ENCODE data around the gene ADAMTSL5. TPM values are rescaled to one million over a fixed set of nuclear protein-coding genes. Genes with fewer than 3 reads are reported as not detected.

The ADAMTSL5 gene
- total RNA-seq, 1 experiment from 2014 or later, result 9.6 TPM

- no peak overlapping the region for H3K4me3 Mint-ChIP-seq (ENCODE audit: low read depth, unreplicated experiment)
- peaks cover 14% of the 10 kb centered on the region for H3K36me3 Mint-ChIP-seq (ENCODE audit: insufficient read depth, unreplicated experiment)
- no peak overlapping the region for H3K27ac Mint-ChIP-seq (ENCODE audit: unreplicated experiment)
- H3K9me3 Mint-ChIP-seq (ENCODE audit: low read depth, unreplicated experiment), result no peaks in the 10 kb centered on the region
- no peaks in the 10 kb centered on the region for H3K4me1 Mint-ChIP-seq (ENCODE audit: low read depth, unreplicated experiment)
- CTCF ChIA-PET, result no interaction called here
- no peak for DNase-seq
- peaks cover 7% of the 10 kb centered on the region for H3K27me3 Mint-ChIP-seq (ENCODE audit: unreplicated experiment)
- intact Hi-C loops (cut with micrococcal nuclease; ENCODE audit: unreplicated experiment), result no loop called here
- no peak for TF ChIP-seq CTCF (IDR thresholded peaks at IDR 0.05; ENCODE audit: unreplicated experiment)
- no TSS peak for BruUV-seq (replicated peaks)
These were observed 2.0 kb downstream of the ADAMTSL5 start for GRCh38 chr19:1510807-1511206.

- Mint-ChIP-seq H3K9me3 (ENCODE audit: low read depth, unreplicated experiment) (no peaks in the 10 kb centered on the region), H3K27me3 (ENCODE audit: unreplicated experiment) (peaks cover 7% of the 10 kb centered on the region), H3K27ac (ENCODE audit: unreplicated experiment) (no peak overlapping the region), H3K4me3 (ENCODE audit: low read depth, unreplicated experiment) (no peak overlapping the region), H3K4me1 (ENCODE audit: low read depth, unreplicated experiment) (no peaks in the 10 kb centered on the region), H3K36me3 (ENCODE audit: insufficient read depth, unreplicated experiment) (peaks cover 14% of the 10 kb centered on the region)
- no peak for DNase-seq
- TF ChIP-seq CTCF (IDR thresholded peaks at IDR 0.05; ENCODE audit: unreplicated experiment), result no peak
- intact Hi-C loops (cut with micrococcal nuclease; ENCODE audit: unreplicated experiment), result no loop called here
- BruUV-seq (replicated peaks), result no TSS peak
- CTCF ChIA-PET, result no interaction called here
These were observed 2.4 kb downstream of the ADAMTSL5 start for GRCh38 chr19:1510442-1510806.

- CTCF ChIA-PET, result interaction anchor here (0.6 kb wide), 1 partner anchor 22 kb away, joined by 3 read pairs; no protein-coding TSS in a partner anchor
- Mint-ChIP-seq H3K9me3 (ENCODE audit: low read depth, unreplicated experiment) (no peaks in the 10 kb centered on the region), H3K4me1 (ENCODE audit: low read depth, unreplicated experiment) (no peaks in the 10 kb centered on the region), H3K36me3 (ENCODE audit: insufficient read depth, unreplicated experiment) (peaks cover 17% of the 10 kb centered on the region), H3K4me3 (ENCODE audit: low read depth, unreplicated experiment) (no peak overlapping the region), H3K27me3 (ENCODE audit: unreplicated experiment) (peaks cover 7% of the 10 kb centered on the region), H3K27ac (ENCODE audit: unreplicated experiment) (no peak overlapping the region)
- BruUV-seq (replicated peaks), result no TSS peak
- no peak for DNase-seq
- intact Hi-C loops (cut with micrococcal nuclease; ENCODE audit: unreplicated experiment), result no loop called here
- no peak for TF ChIP-seq CTCF (IDR thresholded peaks at IDR 0.05; ENCODE audit: unreplicated experiment)
These were observed 3.0 kb downstream of the ADAMTSL5 start for GRCh38 chr19:1509602-1510441.

GRCh38 chr19:1508507-1508856 is 4.3 kb downstream of the ADAMTSL5 start:
- intact Hi-C loops (cut with micrococcal nuclease; ENCODE audit: unreplicated experiment), result no loop called here
- peaks cover 7% of the 10 kb centered on the region for H3K27me3 Mint-ChIP-seq (ENCODE audit: unreplicated experiment)

More at GRCh38 chr19:1508507-1508856, 4.3 kb downstream of the ADAMTSL5 start:
- Mint-ChIP-seq H3K4me1 (ENCODE audit: low read depth, unreplicated experiment) (no peaks in the 10 kb centered on the region), H3K27ac (ENCODE audit: unreplicated experiment) (no peak overlapping the region), H3K36me3 (ENCODE audit: insufficient read depth, unreplicated experiment) (peaks cover 17% of the 10 kb centered on the region), H3K4me3 (ENCODE audit: low read depth, unreplicated experiment) (no peak overlapping the region), H3K9me3 (ENCODE audit: low read depth, unreplicated experiment) (no peaks in the 10 kb centered on the region)
- no peak for TF ChIP-seq CTCF (IDR thresholded peaks at IDR 0.05; ENCODE audit: unreplicated experiment)
- DNase-seq, result no peak
- CTCF ChIA-PET, result no interaction called here
- no TSS peak for BruUV-seq (replicated peaks)
